ENCODE results near the gene NCKAP5.

GRCh38 chr2:133484106-133484505 lies 84.2 kb downstream of the NCKAP5 start:
- TF ChIP-seq MAX (IDR thresholded peaks at IDR 0.05) = no peak
- no peak for TF ChIP-seq CTCF (IDR thresholded peaks at IDR 0.05; ENCODE audit: low read depth, low read length, missing input control)
- no peak for TF ChIP-seq TAF1 (conservative IDR thresholded peaks at IDR 0.05)
- TF ChIP-seq YY1 (IDR thresholded peaks at IDR 0.05) = no peak
- TF ChIP-seq JUND (IDR thresholded peaks at IDR 0.05) = no peak
- TF ChIP-seq ZBTB33 (IDR thresholded peaks at IDR 0.05) = no peak
